ENCODE data around the gene DARS1. TPM values are rescaled to one million over a fixed set of nuclear protein-coding genes. Genes with fewer than 3 reads are reported as not detected.

Gene DARS1
- total and polyA plus RNA-seq, 2 donors (not counting 1 experiment from before 2014, with no cell fraction given) = 36.7 to 88.3 TPM

DNA sequence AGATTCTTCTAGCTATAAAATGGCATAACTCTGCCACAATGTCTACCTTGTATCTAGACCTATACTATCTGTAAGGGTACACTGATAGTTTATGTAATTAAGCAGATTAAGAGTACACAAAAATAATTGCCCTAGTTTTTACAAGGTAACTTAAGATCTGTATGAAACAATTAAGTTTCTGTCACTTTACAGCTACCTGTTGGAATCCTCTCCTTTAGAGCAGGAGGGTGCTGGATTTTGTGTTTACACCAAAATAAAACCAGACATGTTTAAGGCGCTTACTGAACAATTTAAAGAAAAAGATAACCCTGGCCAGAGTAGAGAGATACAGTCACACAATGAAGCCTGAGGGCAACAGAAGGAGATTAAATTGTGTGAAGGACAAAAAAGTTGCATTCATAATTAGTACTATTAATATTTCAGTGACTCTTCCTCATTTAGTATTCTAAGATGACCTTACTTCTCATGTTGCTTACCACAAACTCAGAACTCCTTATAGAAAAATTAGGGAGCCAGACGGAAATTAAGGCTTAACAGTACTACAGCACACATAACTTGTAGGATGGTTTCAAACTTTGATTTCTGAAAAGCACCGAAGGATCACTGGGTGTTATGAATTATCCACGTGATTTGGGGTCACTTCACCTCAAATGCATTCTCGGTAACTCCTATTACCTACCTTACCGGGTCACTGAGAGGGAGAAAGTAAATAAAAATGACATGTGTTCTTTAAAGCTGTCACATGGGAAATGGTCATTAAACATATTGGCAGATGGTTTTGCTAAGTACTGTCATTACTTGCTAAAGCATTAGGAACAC is 1.0 kb downstream of the DARS1 start:
- Histone ChIP-seq H3K4me3 (ENCODE audit: control extremely low read depth in 1 of 5, extremely low read depth in 1 of 5, insufficient read depth in 1 of 5, low read depth in 2 of 5, low read length in 4 of 5) (peak overlapping the region; percentile 50 to 99 (median 93)), H3K79me2 (ENCODE audit: control insufficient read depth, insufficient read depth, low read length) (peaks cover 30% of the 10 kb centered on the region), H3K4me2 (replicated peaks; ENCODE audit: low read depth, low read length, poor library complexity, severe bottlenecking) (peak overlapping the region; percentile 86), H3K27ac (ENCODE audit: low read length in 2 of 2) (peak overlapping the region; percentile 94 to 97), H4K20me1 (ENCODE audit: control insufficient read depth, insufficient read depth, low read length, poor library complexity, severe bottlenecking) (no peaks in the 10 kb centered on the region), H3K9me3 (ENCODE audit: control extremely low read depth in 1 of 3, control insufficient read depth in 2 of 3, insufficient read depth in 1 of 3, low read length in 2 of 3) (no peaks in the 10 kb centered on the region), H3K27me3 (replicated peaks in 1 of 4; ENCODE audit: control extremely low read depth in 1 of 4, control insufficient read depth in 3 of 4, insufficient read depth in 4 of 4, low read length in 3 of 4) (no peaks in the 10 kb centered on the region), H3K4me1 (ENCODE audit: control insufficient read depth in 2 of 2, insufficient read depth in 2 of 2, low read length in 2 of 2) (peaks cover 35 to 36% of the 10 kb centered on the region in 2 donors), H2AFZ (ENCODE audit: insufficient read depth, low read depth, low read length, poor library complexity, severe bottlenecking) (peak overlapping the region; percentile 81), H3K9ac (ENCODE audit: low read length) (peak overlapping the region; percentile 96), H3K36me3 (replicated peaks in 1 of 2; ENCODE audit: control extremely low read depth in 1 of 2, control insufficient read depth in 1 of 2, extremely low read depth in 1 of 2, insufficient read depth in 2 of 2, low read length in 1 of 2) (peaks cover 0 to 6% of the 10 kb centered on the region in 2 experiments)
- intact Hi-C loops (cut with micrococcal nuclease) = loop anchor here (1.0 to 5.0 kb wide), 7 partner anchors 13 to 394 kb away; no protein-coding TSS in a partner anchor
- ATAC-seq (ENCODE audit: low read depth) (peak; percentile 2), DNase-seq (no peak)
- no CpG with 5 or more reads among the region's 6 CpGs for WGBS (ENCODE audit: insufficient coverage)
- Mint-ChIP-seq H3K27me3 (no peaks in the 10 kb centered on the region), H3K27ac (peak overlapping the region; percentile 98), H3K9me3 (ENCODE audit: insufficient read depth) (no peaks in the 10 kb centered on the region), H3K4me1 (peaks cover 57% of the 10 kb centered on the region), H3K4me3 (peak overlapping the region; percentile 97)
- ChIA-PET CTCF (interaction anchor here (0.9 to 4.3 kb wide), 3 partner anchors 13 to 400 kb away, joined by 3 to 32 read pairs (median 15); no protein-coding TSS in a partner anchor), POLR2A (interaction anchor here (1.0 to 2.2 kb wide), 5 partner anchors 13 to 397 kb away, joined by 3 to 10 read pairs (median 6); no protein-coding TSS in a partner anchor)
- no peak for TF ChIP-seq CTCF (IDR thresholded peaks at IDR 0.05)
- TF ChIP-seq EZH2 (IDR thresholded peaks at IDR 0.05; ENCODE audit: borderline replicate concordance, insufficient read depth, low read depth, low read length, poor library complexity, severe bottlenecking) = no peak

Measured in B cell (primary cell).